Retinal pigment epithelial cell (primary cell): ENCODE results near the gene PDE6C.
A peak's percentile ranks its signal among the peaks of the same experiment; 100 is the strongest.

ENCODE experiments used
- DNase-seq: peaks from one replicate; pipeline ENCODE4 v3.0.0-alpha.2; 2010; ENCODE audit warnings: low read depth
- H3K4me3 ChIP-seq: 2 replicates; pipeline ENCODE4 v1.5.1; 2011; ENCODE audit warnings: mild to moderate bottlenecking, low read length, control low read depth, moderate library complexity
- TF ChIP-seq, protein P1 (sequence below): conservative IDR thresholded peaks from 2 replicates; pipeline ENCODE4 v1.5.1; 2011; ENCODE audit warnings: low read depth, low read length, control low read depth, inconsistent platforms

PDE6C gene

DNA sequence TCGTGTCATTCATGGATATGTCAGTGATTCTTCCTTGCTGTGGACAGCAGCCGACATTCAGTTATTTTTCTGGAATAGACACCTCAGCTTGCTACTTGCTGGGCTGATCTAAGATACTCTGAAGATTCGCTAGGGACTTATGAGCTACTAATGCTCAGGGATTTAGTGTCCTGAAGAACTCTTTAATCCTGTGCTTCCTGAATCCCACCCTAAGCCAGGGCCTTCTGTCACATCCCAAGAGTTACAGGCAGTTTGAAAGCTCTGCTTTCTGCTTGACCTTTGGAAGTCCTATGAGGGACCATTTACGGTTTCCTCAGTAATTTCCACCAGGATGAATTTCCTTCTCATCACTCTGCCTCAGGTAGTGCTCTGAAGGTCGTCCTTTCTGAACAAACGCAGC, at the start of gene PDE6C:
PDE6C (plus strand) TSS at position 227 of the 400 bp plus-strand sequence. CDS start 189 bp downstream, outside the sequence.
- DNase-seq, result no peak
- TF ChIP-seq, protein P1, sequence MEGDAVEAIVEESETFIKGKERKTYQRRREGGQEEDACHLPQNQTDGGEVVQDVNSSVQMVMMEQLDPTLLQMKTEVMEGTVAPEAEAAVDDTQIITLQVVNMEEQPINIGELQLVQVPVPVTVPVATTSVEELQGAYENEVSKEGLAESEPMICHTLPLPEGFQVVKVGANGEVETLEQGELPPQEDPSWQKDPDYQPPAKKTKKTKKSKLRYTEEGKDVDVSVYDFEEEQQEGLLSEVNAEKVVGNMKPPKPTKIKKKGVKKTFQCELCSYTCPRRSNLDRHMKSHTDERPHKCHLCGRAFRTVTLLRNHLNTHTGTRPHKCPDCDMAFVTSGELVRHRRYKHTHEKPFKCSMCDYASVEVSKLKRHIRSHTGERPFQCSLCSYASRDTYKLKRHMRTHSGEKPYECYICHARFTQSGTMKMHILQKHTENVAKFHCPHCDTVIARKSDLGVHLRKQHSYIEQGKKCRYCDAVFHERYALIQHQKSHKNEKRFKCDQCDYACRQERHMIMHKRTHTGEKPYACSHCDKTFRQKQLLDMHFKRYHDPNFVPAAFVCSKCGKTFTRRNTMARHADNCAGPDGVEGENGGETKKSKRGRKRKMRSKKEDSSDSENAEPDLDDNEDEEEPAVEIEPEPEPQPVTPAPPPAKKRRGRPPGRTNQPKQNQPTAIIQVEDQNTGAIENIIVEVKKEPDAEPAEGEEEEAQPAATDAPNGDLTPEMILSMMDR, result no peak
- no peak within 1 kb of the TSS for H3K4me3 ChIP-seq

GRCh38 chr10:93565446-93565845, 46.9 kb upstream of the PDE6C start:
- TF ChIP-seq, protein P1, result no peak
- DNase-seq, result no peak
- no peak overlapping the region for H3K4me3 ChIP-seq

DNA sequence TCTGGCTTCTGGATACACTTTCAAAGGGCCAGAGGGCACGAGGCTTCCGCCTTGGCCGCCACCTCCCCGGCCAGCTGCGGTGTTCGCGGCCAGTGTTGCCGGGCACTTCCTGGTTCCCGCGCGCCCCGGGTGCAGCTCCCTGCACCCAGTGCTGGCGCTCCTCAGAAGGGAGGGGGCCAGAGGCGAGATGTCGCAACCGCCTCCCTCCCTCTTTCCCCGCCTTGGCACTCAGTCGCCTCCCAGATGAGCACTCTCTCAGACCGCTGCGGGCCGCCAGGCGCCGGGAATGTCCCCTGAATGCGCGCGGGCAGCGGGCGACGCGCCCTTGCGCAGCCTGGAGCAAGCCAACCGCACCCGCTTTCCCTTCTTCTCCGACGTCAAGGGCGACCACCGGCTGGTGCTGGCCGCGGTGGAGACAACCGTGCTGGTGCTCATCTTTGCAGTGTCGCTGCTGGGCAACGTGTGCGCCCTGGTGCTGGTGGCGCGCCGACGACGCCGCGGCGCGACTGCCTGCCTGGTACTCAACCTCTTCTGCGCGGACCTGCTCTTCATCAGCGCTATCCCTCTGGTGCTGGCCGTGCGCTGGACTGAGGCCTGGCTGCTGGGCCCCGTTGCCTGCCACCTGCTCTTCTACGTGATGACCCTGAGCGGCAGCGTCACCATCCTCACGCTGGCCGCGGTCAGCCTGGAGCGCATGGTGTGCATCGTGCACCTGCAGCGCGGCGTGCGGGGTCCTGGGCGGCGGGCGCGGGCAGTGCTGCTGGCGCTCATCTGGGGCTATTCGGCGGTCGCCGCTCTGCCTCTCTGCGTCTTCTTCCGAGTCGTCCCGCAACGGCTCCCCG, 45.7 kb upstream of the PDE6C start, which contains the start of gene FFAR4:
FFAR4 (plus strand) TSS at position 231 of the 842 bp plus-strand sequence; CDS start at position 287, 56 bp downstream.
- H3K4me3 ChIP-seq, result peak within 1 kb of the TSS; percentile 12
- TF ChIP-seq, protein P1, result no peak
- no peak for DNase-seq

- TF ChIP-seq, protein P1, result no peak
- no peak for DNase-seq
- H3K4me3 ChIP-seq, result no peak overlapping the region
These were observed 44.8 kb upstream of the PDE6C start for GRCh38 chr10:93567277-93568104.

GRCh38 chr10:93568105-93568390, 44.3 kb upstream of the PDE6C start:
- H3K4me3 ChIP-seq, result no peak overlapping the region
- TF ChIP-seq, protein P1, result no peak
- no peak for DNase-seq

GRCh38 chr10:93570383-93570782, 42.0 kb upstream of the PDE6C start:
- no peak overlapping the region for H3K4me3 ChIP-seq
- TF ChIP-seq, protein P1, result no peak
- no peak for DNase-seq
